HG03159 (cell line): ENCODE data around the gene TYMS.

Source experiments
- ATAC-seq: cut with Tn5 transposase; IDR thresholded peaks from one replicate; pipeline ENCODE4 v1.9.1; 2021; ENCODE audit warnings: mild to moderate bottlenecking, moderate library complexity; ENCODE audit not compliant: unreplicated experiment

TYMS gene

GRCh38 chr18:710418-711300 is 53.2 kb downstream of the TYMS start:
- ATAC-seq: no peak

GRCh38 chr18:711310-711656 is 53.8 kb downstream of the TYMS start:
- ATAC-seq: no peak

DNA sequence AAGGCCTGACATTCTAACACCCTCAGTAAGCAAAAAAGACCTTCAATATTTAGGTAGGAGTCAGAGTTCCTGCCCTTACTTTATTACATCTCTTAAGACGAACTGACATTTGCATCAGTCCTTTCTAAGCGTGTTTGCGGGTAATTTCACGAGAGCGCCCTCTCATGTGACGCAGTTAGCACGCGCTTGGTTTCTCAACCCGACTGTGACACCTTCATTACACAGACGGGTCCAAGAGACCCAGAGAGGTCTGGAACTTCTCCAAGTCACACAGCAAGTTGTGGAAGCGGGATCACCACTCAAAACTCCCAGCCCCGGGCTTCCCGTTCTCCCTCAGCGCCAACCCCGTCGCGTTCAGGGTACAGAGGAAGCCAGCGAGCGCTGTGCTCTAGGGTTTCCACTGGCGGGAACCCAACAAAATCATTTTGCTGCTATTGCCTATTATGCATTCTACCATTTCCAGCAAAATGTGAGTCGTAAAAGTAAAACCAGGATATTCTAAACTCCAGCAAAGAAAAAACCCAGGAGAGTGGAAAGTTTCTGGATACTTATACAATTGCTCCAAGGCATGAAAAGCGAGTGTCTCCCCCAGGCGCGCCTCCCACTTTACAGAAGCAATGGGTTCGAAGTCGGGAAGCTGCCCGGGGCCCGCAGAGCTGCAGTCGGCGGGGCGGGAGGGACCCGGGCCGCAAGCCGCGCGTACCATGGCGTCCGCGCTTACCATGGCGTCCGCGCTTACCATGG is 54.4 kb downstream of the TYMS start:
- ATAC-seq: peak; percentile 69

GRCh38 chr18:712401-713134 is 55.1 kb downstream of the TYMS start, which contains the start of gene ENOSF1:
Gene ENOSF1 (minus strand): TSS chr18:712630. CDS start chr18:712587, 43 bp downstream.
- ATAC-seq: peak; percentile 88

DNA sequence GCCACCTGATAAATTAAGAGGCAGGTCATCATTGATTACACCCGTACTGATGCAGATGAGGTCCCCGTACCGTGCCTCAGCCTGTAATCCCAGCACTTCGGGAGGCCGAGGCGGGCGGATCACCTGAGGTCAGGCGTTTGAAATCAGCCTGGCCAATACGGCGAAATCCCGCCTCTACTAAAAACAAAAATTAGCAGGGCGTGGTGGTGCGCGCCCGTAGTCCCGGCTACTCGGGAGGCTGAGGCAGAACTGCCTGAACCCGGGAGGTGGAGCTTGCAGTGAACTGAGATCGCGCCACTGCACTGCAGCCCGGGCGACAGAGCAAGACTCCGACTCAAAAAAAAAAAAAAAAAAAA is 55.7 kb downstream of the TYMS start:
- no peak for ATAC-seq

DNA sequence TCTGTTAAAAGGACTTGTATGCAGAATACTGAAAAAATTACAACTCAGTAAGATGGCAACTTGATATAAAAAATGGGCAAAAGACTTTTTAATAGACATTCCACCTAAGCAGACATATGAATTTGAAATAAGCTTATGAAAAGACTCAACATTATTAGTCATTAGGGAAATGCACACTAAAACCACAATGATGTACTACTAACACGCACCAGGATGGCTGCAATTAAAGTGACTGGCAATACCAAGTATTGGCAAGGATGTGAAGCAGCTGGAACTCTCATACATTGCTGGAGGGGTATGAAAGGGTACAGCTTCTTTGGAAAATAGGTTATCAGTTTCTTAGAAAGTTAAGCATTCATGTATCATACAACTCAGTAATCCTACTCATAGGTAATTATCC is 58.2 kb downstream of the TYMS start:
- ATAC-seq: no peak

DNA sequence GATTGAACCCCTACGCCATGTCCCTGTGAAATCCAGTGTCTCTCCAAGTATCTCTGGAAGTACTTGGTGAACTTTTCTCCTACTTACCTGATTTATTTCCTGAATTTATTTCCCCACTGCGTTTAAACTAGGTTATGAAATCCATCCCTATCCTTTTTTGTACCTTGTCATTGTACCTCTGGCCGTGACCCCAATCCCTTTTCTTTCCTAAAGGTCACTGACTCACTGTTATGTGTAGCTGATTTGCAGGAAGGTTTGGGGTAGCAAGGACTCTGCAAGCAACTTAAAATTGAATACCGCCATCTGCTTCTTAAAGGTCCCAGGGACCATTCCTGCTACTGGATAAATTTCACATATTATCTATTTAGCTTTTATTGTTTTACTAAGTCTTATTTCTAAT is 59.5 kb downstream of the TYMS start:
- no peak for ATAC-seq
